ENCODE results near the gene ASB2.

GRCh38 chr14:93954516-93954830 is 21.9 kb downstream of the ASB2 start:
- no peak for TF ChIP-seq RCOR1 (IDR thresholded peaks at IDR 0.05; ENCODE audit: low read length)
- no peak for TF ChIP-seq ZBTB33 (IDR thresholded peaks at IDR 0.05; ENCODE audit: borderline replicate concordance, low read depth)
- no peak for TF ChIP-seq REST (IDR thresholded peaks at IDR 0.05; ENCODE audit: low read depth, low read length)
- TF ChIP-seq MAX (IDR thresholded peaks at IDR 0.05; ENCODE audit: low read depth) = no peak
- no peak for TF ChIP-seq MXI1 (IDR thresholded peaks at IDR 0.05; ENCODE audit: low read depth, low read length)
- TF ChIP-seq POLR2AphosphoS5 (IDR thresholded peaks at IDR 0.05; ENCODE audit: low read depth, low read length) = no peak
- no peak for TF ChIP-seq IRF3 (IDR thresholded peaks at IDR 0.05; ENCODE audit: low read depth, low read length)
- no peak for TF ChIP-seq EZH2phosphoT487 (IDR thresholded peaks at IDR 0.05; ENCODE audit: borderline replicate concordance, low read depth)
- TF ChIP-seq CTCF (IDR thresholded peaks at IDR 0.05) = no peak
- no peak for TF ChIP-seq USF1 (IDR thresholded peaks at IDR 0.05; ENCODE audit: borderline replicate concordance, low read depth)
- no peak for TF ChIP-seq JUND (IDR thresholded peaks at IDR 0.05)
- no peak for TF ChIP-seq GABPA (IDR thresholded peaks at IDR 0.05; ENCODE audit: low read depth)
- TF ChIP-seq GATA2 (CRISPR knock-in tag; IDR thresholded peaks at IDR 0.05) = no peak
- TF ChIP-seq CHD2 (IDR thresholded peaks at IDR 0.05; ENCODE audit: low read length, partially characterized antibody) = no peak

Measured in SK-N-SH (cell line).